Ishikawa (cell line): Measurements from ENCODE around the gene DPYSL5.

Experiments
- CEBPB ChIP-seq: IDR thresholded peaks from 2 replicates; pipeline ENCODE4 v1.6.1; 2012
- CREB1 ChIP-seq: IDR thresholded peaks from 2 replicates; pipeline ENCODE4 v1.6.1; 2012; ENCODE audit warnings: low read depth
- EGR1 ChIP-seq: IDR thresholded peaks from 2 replicates; pipeline ENCODE4 v1.6.1; 2012
- EP300 ChIP-seq: IDR thresholded peaks from 2 replicates; pipeline ENCODE4 v1.6.1; 2012; ENCODE audit warnings: borderline replicate concordance
- FOXM1 ChIP-seq: IDR thresholded peaks from 2 replicates; pipeline ENCODE4 v1.6.1; 2012; ENCODE audit warnings: low read depth, borderline replicate concordance
- MAX ChIP-seq: IDR thresholded peaks from 2 replicates; pipeline ENCODE4 v1.6.1; 2012
- NFIC ChIP-seq: IDR thresholded peaks from 2 replicates; pipeline ENCODE4 v1.6.1; 2012
- RAD21 ChIP-seq: IDR thresholded peaks from 2 replicates; pipeline ENCODE4 v1.6.1; 2012; ENCODE audit warnings: low read depth
- REST ChIP-seq: IDR thresholded peaks from 2 replicates; pipeline ENCODE4 v1.6.1; 2012; ENCODE audit warnings: low read depth, mild to moderate bottlenecking
- TAF1 ChIP-seq: IDR thresholded peaks from 2 replicates; pipeline ENCODE4 v1.6.1; 2012; ENCODE audit warnings: low read depth, mild to moderate bottlenecking
- TCF12 ChIP-seq: IDR thresholded peaks from 2 replicates; pipeline ENCODE4 v1.6.1; 2012; ENCODE audit warnings: low read depth
- TEAD4 ChIP-seq: IDR thresholded peaks from 2 replicates; pipeline ENCODE4 v1.6.1; 2012
- USF1 ChIP-seq: IDR thresholded peaks from 2 replicates; pipeline ENCODE4 v1.6.1; 2012
- YY1 ChIP-seq: IDR thresholded peaks from 2 replicates; pipeline ENCODE4 v1.6.1; 2012; ENCODE audit warnings: low read depth
- ZBTB7A ChIP-seq: IDR thresholded peaks from 2 replicates; pipeline ENCODE4 v1.6.1; 2012; ENCODE audit warnings: low read depth

DPYSL5 gene

GRCh38 chr2:26959331-26959730 is 111.4 kb downstream of the DPYSL5 start:
- TF ChIP-seq CEBPB, result no peak
- no peak for TF ChIP-seq FOXM1
- TF ChIP-seq REST, result no peak
- no peak for TF ChIP-seq USF1
- TF ChIP-seq TEAD4, result no peak
- no peak for TF ChIP-seq EGR1

GRCh38 chr2:26964446-26965130 is 116.7 kb downstream of the DPYSL5 start:
- no peak for TF ChIP-seq CREB1

- no peak for TF ChIP-seq CEBPB
- no peak for TF ChIP-seq TCF12
- no peak for TF ChIP-seq CREB1
- TF ChIP-seq ZBTB7A, result no peak
- TF ChIP-seq MAX, result no peak
- no peak for TF ChIP-seq REST
- TF ChIP-seq RAD21, result no peak
- TF ChIP-seq FOXM1, result no peak
- TF ChIP-seq EP300, result no peak
- no peak for TF ChIP-seq EGR1
These were observed 120.1 kb downstream of the DPYSL5 start for GRCh38 chr2:26968001-26968400.

- TF ChIP-seq FOXM1, result no peak
- TF ChIP-seq TCF12, result no peak
- no peak for TF ChIP-seq EP300
- TF ChIP-seq RAD21, result no peak
- no peak for TF ChIP-seq CEBPB
- TF ChIP-seq TAF1, result no peak
- TF ChIP-seq NFIC, result no peak
- no peak for TF ChIP-seq REST
- no peak for TF ChIP-seq MAX
These were observed 121.3 kb downstream of the DPYSL5 start for GRCh38 chr2:26969077-26969844.

- TF ChIP-seq MAX (0 out of 2 replicates have a peak, but pooled peaks have one; percentile 47), YY1 (no peak), ZBTB7A (peak; percentile 61; the same call in 1 of the 2 replicates), NFIC (no peak)
These were observed 122.5 kb downstream of the DPYSL5 start, which contains the start of gene MAPRE3 for GRCh38 chr2:26970244-26970927. TSS of gene MAPRE3 (plus strand) at chr2:26970637. CDS start at chr2:27022219, 51,582 bp downstream.
